Naive thymus-derived CD4-positive, alpha-beta T cell (primary cell): ENCODE measurements around the gene POC5. TPM values are rescaled to one million over a fixed set of nuclear protein-coding genes. Genes with fewer than 3 reads are reported as not detected.
"Not testable (repeated sequence)": the region's sequence is repeated elsewhere in the genome, so short reads cannot be mapped to it uniquely, and the experiment has no call there.

Experiments used
- ATAC-seq: fragments of 150-1000 bp; cut with Tn5 transposase; 2 replicates; pipeline ENCODE4 v1.10.0; 2021; ENCODE audit warnings: mild to moderate bottlenecking, moderate library complexity
- CTCF ChIA-PET: fragments of 350-600 bp; sonication (Branson Sonifier 250); formaldehyde crosslinking; loops from one replicate; lab custom pipeline; 2021; ENCODE audit warnings: antibody characterized with exemption; lab: Charles Lee
- POLR2A ChIA-PET: fragments of 350-600 bp; sonication (Branson Sonifier 250); formaldehyde crosslinking; loops from one replicate; lab custom pipeline; 2021; ENCODE audit warnings: antibody characterized with exemption, inconsistent platforms; lab: Charles Lee
- DNase-seq, 9 donors: peaks; one replicate each; pipeline versions ENCODE4 v3.0.0 to v3.0.0-alpha.2; 2020 to 2022; ENCODE audit warnings: mixed read lengths in 1 of 9
- H3K27ac ChIP-seq: one replicate; pipeline ENCODE4 v1.7.0; 2013; ENCODE audit warnings: mild to moderate bottlenecking, low read depth, low read length, moderate library complexity
- H3K27me3 ChIP-seq, 2 donors: one replicate each; pipeline ENCODE4 v1.7.0; 2013; ENCODE audit warnings: low read length in 2 of 2, mild to moderate bottlenecking in 2 of 2, moderate library complexity in 2 of 2; ENCODE audit not compliant: control insufficient read depth in 2 of 2, insufficient read depth in 2 of 2
- H3K36me3 ChIP-seq, 3 experiments: 1 replicate in 2 of 3; 2 replicates in 1 of 3; pipeline ENCODE4 v1.7.0; 2013; ENCODE audit warnings: low read length in 3 of 3, mild to moderate bottlenecking in 3 of 3, moderate library complexity in 1 of 3; ENCODE audit not compliant: insufficient read depth in 3 of 3, control insufficient read depth in 2 of 3
- H3K4me1 ChIP-seq, 2 donors: one replicate each; pipeline ENCODE4 v1.7.0; 2013; ENCODE audit warnings: low read length in 2 of 2, mild to moderate bottlenecking in 2 of 2, moderate library complexity in 1 of 2; ENCODE audit not compliant: control insufficient read depth in 2 of 2, insufficient read depth in 2 of 2
- H3K4me3 ChIP-seq: 2 replicates; pipeline ENCODE4 v1.7.0; 2013; ENCODE audit warnings: mild to moderate bottlenecking, low read length
- H3K9me3 ChIP-seq, 3 experiments: 1 replicate in 2 of 3; 2 replicates in 1 of 3; pipeline ENCODE4 v1.7.0; 2013; ENCODE audit warnings: low read length in 3 of 3; ENCODE audit not compliant: control insufficient read depth in 2 of 3
- H3K27ac Mint-ChIP-seq, 9 donors: one replicate each; pipeline ENCODE4 v1.8.0; 2020 to 2022; ENCODE audit warnings: mixed read lengths in 9 of 9, mild to moderate bottlenecking in 8 of 9, moderate library complexity in 5 of 9, inconsistent platforms in 2 of 9
- H3K27me3 Mint-ChIP-seq, 5 donors: one replicate each; pipeline ENCODE4 v1.8.0; 2021 to 2022; ENCODE audit warnings: mixed read lengths in 5 of 5, mild to moderate bottlenecking in 1 of 5
- H3K36me3 Mint-ChIP-seq, 5 donors: one replicate each; pipeline ENCODE4 v1.8.0; 2020 to 2022; ENCODE audit warnings: mixed read lengths in 5 of 5, mild to moderate bottlenecking in 3 of 5, inconsistent platforms in 1 of 5
- H3K4me1 Mint-ChIP-seq, 7 donors: one replicate each; pipeline ENCODE4 v1.8.0; 2020 to 2022; ENCODE audit warnings: mixed read lengths in 7 of 7, mild to moderate bottlenecking in 3 of 7, inconsistent platforms in 1 of 7
- H3K4me3 Mint-ChIP-seq, 10 donors: one replicate each; pipeline ENCODE4 v1.8.0; 2020 to 2022; ENCODE audit warnings: mild to moderate bottlenecking in 10 of 10, mixed read lengths in 10 of 10, moderate library complexity in 6 of 10, inconsistent platforms in 2 of 10
- H3K9me3 Mint-ChIP-seq, 11 donors: one replicate each; pipeline ENCODE4 v1.8.0; 2020 to 2022; ENCODE audit warnings: mixed read lengths in 11 of 11, mild to moderate bottlenecking in 4 of 11, inconsistent platforms in 1 of 11, moderate library complexity in 1 of 11
- intact Hi-C, 2 donors: fragments of 100-400 bp; cut with micrococcal nuclease; formaldehyde crosslinking; loops; one replicate each; pipeline ENCODE4 v1.15.1; 2023
- polyA plus RNA-seq, 2 donors: library from polyadenylated mRNA; unstranded; fragments of 300-500 nt; fragmentation: Illumina TruSeq; gene quantifications; one replicate each; pipeline ENCODE4 v1.2.3, GENCODE V29; 2021
- total RNA-seq, 6 experiments: library from RNA in 5 of 6; stranded (reverse) in 5 of 6; gene quantifications; 1 replicate in 5 of 6; 2 replicates in 1 of 6; pipeline ENCODE4 v1.2.3 and lab custom pipeline; 2021 to 2026

The POC5 gene
- total and polyA plus RNA-seq, 7 experiments from 2014 or later = 8.5 to 18.0 (median 15.0) TPM

- H3K27me3 ChIP-seq, CTCF ChIA-PET, ATAC-seq, H3K27me3 Mint-ChIP-seq, H3K4me3 Mint-ChIP-seq, H3K9me3 Mint-ChIP-seq, H3K4me3 ChIP-seq, H3K27ac ChIP-seq, POLR2A ChIA-PET, H3K27ac Mint-ChIP-seq, intact Hi-C loops, DNase-seq, H3K4me1 ChIP-seq, H3K9me3 ChIP-seq: not testable (repeated sequence)
- peaks cover 0 to 17% (median 6%) of the 10 kb centered on the region in 3 experiments for H3K36me3 ChIP-seq
- peaks cover 5 to 35% (median 22%) of the 10 kb centered on the region in 5 donors for H3K36me3 Mint-ChIP-seq
- H3K4me1 Mint-ChIP-seq = peaks cover 3 to 12% (median 5%) of the 10 kb centered on the region in 7 donors
Observed at GRCh38 chr5:75695472-75696351, 21.5 kb downstream of the POC5 start.

- no peak for DNase-seq
Observed at GRCh38 chr5:75694781-75695180, 22.5 kb downstream of the POC5 start.

DNA sequence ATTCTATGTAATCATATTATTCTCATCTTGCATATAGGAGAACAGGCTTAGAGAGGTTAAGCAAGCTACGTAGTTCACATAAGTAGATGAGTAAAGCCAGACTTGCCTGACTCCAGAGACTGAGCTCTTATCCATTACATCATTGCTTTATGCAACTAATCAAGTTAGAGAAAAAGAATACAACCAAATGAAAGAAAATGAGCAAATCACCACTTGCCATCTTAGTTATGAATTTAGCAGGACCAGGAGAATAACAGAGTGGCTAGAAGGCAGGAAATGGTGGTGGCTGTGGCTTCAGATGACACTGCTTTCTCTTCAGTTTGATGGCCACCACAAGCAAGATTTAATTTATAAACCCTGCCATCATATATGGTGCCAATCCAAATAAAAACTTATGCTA lies 26.6 kb downstream of the POC5 start:
- Histone ChIP-seq H3K27ac (no peak overlapping the region), H3K4me1 (peaks cover 0 to 5% of the 10 kb centered on the region in 2 donors), H3K4me3 (no peak overlapping the region), H3K9me3 (no peaks in the 10 kb centered on the region), H3K27me3 (no peaks in the 10 kb centered on the region), H3K36me3 (peaks cover 0 to 48% (median 9%) of the 10 kb centered on the region in 3 experiments)
- H3K9me3 Mint-ChIP-seq = no peaks in the 10 kb centered on the region
- H3K4me1 Mint-ChIP-seq = peaks cover 0 to 5% (median 3%) of the 10 kb centered on the region in 7 donors
- H3K27me3 Mint-ChIP-seq = no peaks in the 10 kb centered on the region
- peaks cover 0 to 33% (median 14%) of the 10 kb centered on the region in 5 donors for H3K36me3 Mint-ChIP-seq
- CTCF ChIA-PET = interaction anchor here (2.9 kb wide), 1 partner anchor 8 kb away, joined by 10 read pairs; no protein-coding TSS in a partner anchor
- no peak for DNase-seq
- no peak for ATAC-seq
- H3K27ac Mint-ChIP-seq = peak overlapping the region in 2 of 9 donors; percentile 58 to 60
- POLR2A ChIA-PET = no interaction called here
- intact Hi-C loops = no loop called here
- no peak overlapping the region for H3K4me3 Mint-ChIP-seq

More at GRCh38 chr5:75694781-75695180, 22.5 kb downstream of the POC5 start:
- ChIA-PET CTCF (no interaction called here), POLR2A (no interaction called here)
- Histone ChIP-seq H3K4me1 (peaks cover 0 to 5% of the 10 kb centered on the region in 2 donors), H3K36me3 (peaks cover 0 to 19% (median 6%) of the 10 kb centered on the region in 3 experiments), H3K4me3 (no peak overlapping the region), H3K27me3 (no peaks in the 10 kb centered on the region), H3K9me3 (no peaks in the 10 kb centered on the region), H3K27ac (no peak overlapping the region)
- no peaks in the 10 kb centered on the region for H3K27me3 Mint-ChIP-seq
- peaks cover 5 to 37% (median 22%) of the 10 kb centered on the region in 5 donors for H3K36me3 Mint-ChIP-seq
- H3K9me3 Mint-ChIP-seq = peaks cover 0 to 2% (median 0%) of the 10 kb centered on the region in 11 donors
- peaks cover 3 to 14% (median 5%) of the 10 kb centered on the region in 7 donors for H3K4me1 Mint-ChIP-seq
- no peak overlapping the region for H3K4me3 Mint-ChIP-seq
- ATAC-seq = no peak
- no peak overlapping the region for H3K27ac Mint-ChIP-seq
- intact Hi-C loops = no loop called here

GRCh38 chr5:75686480-75686879 lies 30.8 kb downstream of the POC5 start:
- peaks cover 0 to 40% (median 3%) of the 10 kb centered on the region in 3 experiments for H3K36me3 ChIP-seq
- intact Hi-C loops = loop anchor here in 1 of 2 donors (10.0 kb wide), 2 partner anchors 302 to 762 kb away; no protein-coding TSS in a partner anchor
- POLR2A ChIA-PET = no interaction called here
- no peaks in the 10 kb centered on the region for H3K9me3 Mint-ChIP-seq
- no peaks in the 10 kb centered on the region for H3K27me3 Mint-ChIP-seq
- peak overlapping the region in 2 of 9 donors; percentile 6 to 21 for H3K27ac Mint-ChIP-seq
- DNase-seq (no peak), ATAC-seq (no peak)
- no peaks in the 10 kb centered on the region for H3K9me3 ChIP-seq
- H3K4me3 ChIP-seq = no peak overlapping the region
- H3K27ac ChIP-seq = no peak overlapping the region
- H3K36me3 Mint-ChIP-seq = peaks cover 0 to 19% (median 7%) of the 10 kb centered on the region in 5 donors
- CTCF ChIA-PET = no interaction called here
- H3K4me1 ChIP-seq = peaks cover 0 to 5% of the 10 kb centered on the region in 2 donors
- no peaks in the 10 kb centered on the region for H3K27me3 ChIP-seq
- H3K4me3 Mint-ChIP-seq = no peak overlapping the region
- H3K4me1 Mint-ChIP-seq = peaks cover 0 to 5% (median 3%) of the 10 kb centered on the region in 7 donors

DNA sequence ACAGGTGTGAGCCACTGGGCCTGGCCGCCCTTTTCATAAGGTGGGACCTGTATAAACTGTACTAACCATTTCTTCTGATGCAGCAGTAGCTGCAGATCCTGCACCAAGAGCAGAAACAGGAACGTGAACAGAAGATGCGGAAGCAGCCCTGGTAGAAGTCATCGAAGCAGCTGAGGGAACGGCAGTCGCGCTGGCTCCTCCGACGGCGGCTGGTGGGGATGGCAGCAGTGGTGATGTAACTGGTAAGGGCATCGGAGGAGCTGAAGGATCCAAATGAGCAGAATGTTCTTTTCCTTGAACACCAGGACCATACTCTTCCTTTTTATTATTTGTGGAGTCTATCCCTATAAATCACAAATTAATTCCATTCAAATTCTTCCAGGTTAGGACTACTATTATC lies 32.1 kb downstream of the POC5 start:
- H3K4me1 ChIP-seq = no peaks in the 10 kb centered on the region
- H3K27ac Mint-ChIP-seq = no peak overlapping the region
- ChIA-PET POLR2A (no interaction called here), CTCF (no interaction called here)
- H3K36me3 Mint-ChIP-seq = peaks cover 0 to 15% (median 6%) of the 10 kb centered on the region in 5 donors
- H3K9me3 ChIP-seq = no peaks in the 10 kb centered on the region
- ATAC-seq (no peak), DNase-seq (no peak)
- intact Hi-C loops = loop anchor here in 1 of 2 donors (10.0 kb wide), 2 partner anchors 300 to 760 kb away; no protein-coding TSS in a partner anchor
- no peak overlapping the region for H3K4me3 Mint-ChIP-seq
- H3K27me3 Mint-ChIP-seq = no peaks in the 10 kb centered on the region
- H3K9me3 Mint-ChIP-seq = no peaks in the 10 kb centered on the region
- H3K4me3 ChIP-seq = no peak overlapping the region
- H3K4me1 Mint-ChIP-seq = peaks cover 0 to 4% (median 0%) of the 10 kb centered on the region in 7 donors
- H3K27me3 ChIP-seq = no peaks in the 10 kb centered on the region
- no peak overlapping the region for H3K27ac ChIP-seq
- peaks cover 0 to 40% (median 3%) of the 10 kb centered on the region in 3 experiments for H3K36me3 ChIP-seq

DNA sequence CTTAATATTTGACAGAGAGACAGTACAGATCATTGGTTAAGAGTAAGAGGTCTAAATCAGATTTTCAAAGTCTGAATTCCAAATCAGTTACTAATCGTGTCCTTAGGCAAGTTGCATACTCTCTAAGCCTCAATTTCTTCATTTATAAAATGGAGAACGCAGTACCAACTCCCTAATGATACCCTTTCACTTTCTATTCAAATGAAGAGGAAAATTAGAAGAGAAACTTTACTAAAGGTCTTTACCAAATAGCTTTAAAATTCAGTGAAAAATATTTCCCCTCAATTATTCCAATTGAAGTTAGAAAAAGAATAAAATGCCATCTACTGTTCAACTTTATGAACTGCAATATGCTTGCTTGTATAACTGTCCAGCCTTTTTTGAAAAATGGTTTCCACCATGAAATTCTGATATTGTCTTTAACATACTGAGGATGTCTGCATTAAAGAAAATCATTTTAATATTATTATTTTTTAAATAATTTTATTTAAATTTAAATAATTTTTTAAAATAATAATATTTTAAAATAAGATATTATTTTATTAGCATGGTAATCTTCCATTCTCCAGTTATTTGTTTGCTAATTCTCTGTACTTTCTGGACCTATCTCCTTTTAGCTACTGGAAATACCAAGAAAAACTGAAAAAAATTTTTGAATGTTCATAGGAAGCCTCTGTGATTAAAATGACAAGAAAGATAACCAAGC lies 36.0 kb downstream of the POC5 start:
- no peak overlapping the region for H3K4me3 ChIP-seq
- peaks cover 0 to 17% (median 5%) of the 10 kb centered on the region in 5 donors for H3K36me3 Mint-ChIP-seq
- ATAC-seq (peak; percentile 66), DNase-seq (peak in 4 of 9 donors; percentile 24 to 46 (median 38))
- H3K4me1 Mint-ChIP-seq = peaks cover 7 to 27% (median 18%) of the 10 kb centered on the region in 7 donors
- no peak overlapping the region for H3K4me3 Mint-ChIP-seq
- H3K9me3 Mint-ChIP-seq = no peaks in the 10 kb centered on the region
- H3K27ac ChIP-seq = no peak overlapping the region
- peaks cover 0 to 3% of the 10 kb centered on the region in 2 donors for H3K4me1 ChIP-seq
- H3K36me3 ChIP-seq = peaks cover 0 to 11% (median 3%) of the 10 kb centered on the region in 3 experiments
- POLR2A ChIA-PET = interaction anchor here (0.7 kb wide), 1 partner anchor 445 kb away, joined by 3 read pairs; the partner anchor contains the start of gene ANKRD31
- H3K9me3 ChIP-seq = no peaks in the 10 kb centered on the region
- CTCF ChIA-PET = interaction anchor here (0.6 to 2.0 kb wide), 4 partner anchors 11 to 1176 kb away, joined by 3 to 10 read pairs (median 4); no protein-coding TSS in a partner anchor
- no peaks in the 10 kb centered on the region for H3K27me3 Mint-ChIP-seq
- H3K27me3 ChIP-seq = no peaks in the 10 kb centered on the region
- intact Hi-C loops = loop anchor here (1.0 to 10.0 kb wide), 15 partner anchors 97 to 1779 kb away; partner anchors contain the start of genes CERT1 (in 2 of the 2), HMGCR (in 2 of the 2), POLK (in 2 of the 2) and ANKRD31 (in 1 of the 2)
- H3K27ac Mint-ChIP-seq = no peak overlapping the region
